GM21619 (cell line): ENCODE results near the gene RBM39.
"Not testable (repeated sequence)": the region's sequence is repeated elsewhere in the genome, so short reads cannot be mapped to it uniquely, and the experiment has no call there.

Experiments used
- ATAC-seq: cut with Tn5 transposase; IDR thresholded peaks from one replicate; pipeline ENCODE4 v1.9.1; 2021; ENCODE audit not compliant: unreplicated experiment

Gene RBM39

DNA sequence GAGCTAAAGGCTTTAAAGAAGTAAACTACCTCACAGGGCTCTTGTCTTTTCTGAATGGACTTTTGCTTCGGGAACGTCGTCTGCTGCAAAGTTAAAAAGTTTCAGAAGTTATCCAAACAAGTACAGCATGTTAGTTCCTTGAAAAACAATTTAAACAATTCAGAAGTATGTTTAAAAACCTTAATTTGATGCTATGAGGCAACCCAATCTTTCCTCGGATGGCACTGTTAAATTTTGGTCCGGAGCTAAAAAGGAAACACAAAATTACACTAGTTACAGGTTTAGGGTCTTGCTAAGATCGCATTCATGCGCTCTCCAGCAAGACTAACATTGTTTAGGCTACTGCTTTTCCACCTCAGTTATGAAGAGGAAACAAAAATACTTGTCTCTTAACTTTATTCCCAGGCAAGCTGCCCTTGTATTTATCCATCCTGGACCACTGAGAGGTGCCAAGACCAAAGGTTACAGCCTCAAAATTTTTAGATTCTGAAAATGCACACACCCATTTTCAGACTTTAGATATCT, 12.7 kb downstream of the RBM39 start:
- no peak for ATAC-seq

DNA sequence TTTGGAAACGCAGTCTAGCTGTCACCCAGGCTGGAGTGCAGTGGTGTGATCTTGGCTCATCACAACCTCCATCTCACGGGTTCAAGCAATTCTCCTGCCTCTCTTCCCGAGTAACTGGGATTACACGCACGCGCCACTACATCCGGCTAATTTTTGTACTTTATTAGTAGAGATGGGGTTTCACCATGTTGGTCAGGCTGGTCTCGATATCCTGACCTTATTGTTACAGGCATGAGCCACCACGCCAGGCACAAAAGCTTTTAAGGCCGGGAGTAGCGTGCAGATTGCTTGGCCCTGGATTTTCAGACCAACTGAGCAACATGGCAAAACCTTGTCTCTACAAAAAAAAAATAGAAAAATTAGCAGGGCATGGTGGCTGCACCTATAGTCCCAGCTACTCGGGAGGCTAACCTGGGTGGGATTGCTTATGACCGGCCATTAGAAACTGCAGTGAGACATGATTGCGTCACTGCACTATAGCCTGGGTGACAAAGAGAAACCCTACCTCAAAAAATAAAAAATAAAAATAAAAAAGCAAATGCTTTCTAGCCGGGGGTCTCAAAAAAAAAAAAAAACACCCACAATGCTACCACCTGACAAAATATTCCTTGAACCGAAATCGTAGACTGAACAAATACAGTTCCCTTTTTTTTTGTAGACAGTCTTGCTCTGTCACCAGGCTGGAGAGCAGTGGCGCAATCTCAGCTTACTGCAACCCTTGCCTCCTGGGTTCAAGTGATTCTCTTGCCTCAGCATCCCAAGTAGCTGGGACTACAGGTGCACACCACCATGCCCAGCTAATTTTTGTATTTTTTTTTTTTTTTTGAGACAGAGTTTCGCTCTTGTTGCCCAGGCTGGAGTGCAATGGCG, 15.0 kb downstream of the RBM39 start:
- no peak for ATAC-seq

DNA sequence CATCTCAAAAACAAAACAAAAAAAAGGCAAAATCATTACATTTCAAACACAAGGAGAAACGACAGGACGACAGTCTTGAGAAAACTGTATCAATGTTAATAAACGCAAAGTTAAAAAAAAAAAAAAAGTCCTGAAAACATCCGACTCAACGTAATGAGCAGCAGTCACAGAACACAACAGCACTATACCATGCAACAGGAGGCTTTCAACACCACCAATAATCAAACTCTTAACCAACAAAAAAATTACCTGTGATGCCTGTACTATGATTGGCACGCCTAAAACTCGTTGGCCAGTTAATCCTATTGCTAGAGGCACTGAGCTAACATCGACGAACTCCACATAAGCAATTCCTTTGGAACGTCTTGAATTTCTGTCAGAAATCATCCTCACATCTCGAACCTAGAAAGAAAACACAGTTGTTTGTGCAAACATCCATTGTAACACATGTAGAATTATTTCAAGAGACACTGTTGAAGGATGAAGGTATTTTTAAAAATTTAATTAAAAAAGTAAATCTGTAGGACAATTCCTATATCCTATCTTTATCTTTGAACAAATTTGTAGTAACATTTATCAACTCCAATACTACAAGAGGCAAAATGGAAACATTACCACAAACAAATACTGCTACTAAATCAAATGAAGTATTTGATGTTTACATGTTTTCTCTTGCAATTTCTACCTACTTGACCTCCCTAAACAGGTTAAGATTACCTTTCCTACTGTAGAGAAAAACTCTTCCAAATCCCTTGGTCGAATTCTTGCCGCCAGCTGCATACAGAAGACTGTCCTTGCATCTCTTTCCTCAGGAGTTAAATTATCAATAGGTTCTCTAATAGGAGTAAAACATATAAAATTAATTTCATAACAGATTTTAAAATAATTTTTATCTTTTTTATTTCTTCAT, 17.5 kb downstream of the RBM39 start:
- ATAC-seq: no peak

DNA sequence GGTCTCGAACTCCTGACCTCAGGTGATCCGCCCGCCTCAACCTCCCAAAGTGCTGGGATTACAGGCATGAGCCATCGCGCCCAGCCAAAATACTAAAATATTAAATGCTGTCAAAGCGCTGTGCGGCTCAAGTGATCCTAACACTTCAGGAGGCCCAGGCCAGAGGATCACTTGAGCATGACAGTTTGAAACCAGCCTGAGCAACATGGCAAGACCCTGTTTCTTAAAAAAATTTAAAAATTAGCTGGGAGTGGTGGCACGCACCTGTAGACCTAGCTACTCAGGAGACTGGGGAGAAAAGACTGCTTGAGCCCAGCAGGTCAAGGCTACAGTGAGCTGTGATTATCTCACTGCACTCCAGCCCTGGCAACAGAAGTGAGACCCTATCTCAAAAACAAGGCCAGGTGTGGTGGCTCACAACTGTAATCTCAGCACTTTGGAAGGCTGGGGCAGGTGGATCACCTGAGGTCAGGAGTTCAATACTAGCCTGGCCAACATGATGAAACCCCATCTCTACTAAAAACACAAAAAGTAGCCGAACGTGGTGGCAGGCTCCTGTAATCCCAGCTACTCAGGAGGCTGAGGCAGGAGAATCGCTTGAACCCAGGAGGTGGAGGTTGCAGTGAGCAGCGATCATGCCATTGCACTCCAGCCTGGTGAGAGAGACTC, 18.3 kb downstream of the RBM39 start:
- ATAC-seq: not testable (repeated sequence)

DNA sequence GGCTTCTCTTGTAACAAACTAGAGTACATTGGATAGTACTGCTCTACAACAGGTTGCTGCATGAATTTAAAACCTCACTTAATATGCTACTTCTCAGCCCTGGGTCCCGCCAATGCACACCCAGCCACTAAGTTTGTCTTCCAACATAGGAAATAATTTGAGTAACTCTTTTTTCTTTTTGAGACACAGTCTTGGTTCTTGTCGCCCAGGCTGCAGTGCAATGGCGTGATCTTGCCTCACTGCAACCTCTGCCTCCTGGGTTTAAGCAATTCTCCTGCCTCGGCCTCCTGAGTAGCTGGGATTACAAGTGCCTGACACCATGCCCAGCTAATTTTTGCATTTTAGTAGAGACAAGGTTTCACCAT, 18.8 kb downstream of the RBM39 start:
- not testable (repeated sequence) for ATAC-seq

DNA sequence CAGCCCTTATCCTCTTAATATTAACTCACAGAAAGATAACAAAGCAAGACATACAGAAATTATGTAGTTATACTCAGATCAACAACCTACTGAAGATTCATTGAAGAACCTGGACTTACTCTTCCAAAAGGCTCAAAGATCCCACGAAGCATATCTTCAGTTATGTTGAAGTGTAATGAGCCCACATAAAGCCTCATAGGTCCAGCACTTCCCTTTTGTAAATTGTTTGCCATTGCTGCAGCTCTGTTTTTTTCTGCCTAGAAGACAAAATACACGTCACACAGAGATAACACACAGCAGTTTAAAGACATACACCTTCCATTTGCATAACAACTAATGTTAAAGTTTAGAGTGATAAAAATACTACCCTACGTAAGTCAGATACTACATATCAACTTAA, 20.4 kb downstream of the RBM39 start:
- no peak for ATAC-seq

DNA sequence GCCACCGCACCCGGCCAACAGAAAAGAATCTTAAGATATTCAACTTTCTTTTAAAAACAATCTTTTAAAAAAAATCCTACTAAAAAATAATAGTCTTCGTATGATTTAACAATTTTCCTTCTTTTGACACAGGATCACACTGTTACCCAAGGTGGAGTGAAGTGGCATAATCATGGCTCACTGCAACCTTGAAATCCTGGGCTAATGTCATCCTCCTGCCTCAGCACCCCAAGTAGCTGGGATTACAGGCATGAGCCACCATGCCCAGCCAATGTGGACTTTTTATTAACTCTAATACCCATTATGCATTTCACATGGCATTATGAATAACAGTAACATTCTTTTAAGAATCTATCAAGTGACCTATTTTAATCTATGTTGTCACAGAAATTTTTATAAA, 20.8 kb downstream of the RBM39 start:
- no peak for ATAC-seq

DNA sequence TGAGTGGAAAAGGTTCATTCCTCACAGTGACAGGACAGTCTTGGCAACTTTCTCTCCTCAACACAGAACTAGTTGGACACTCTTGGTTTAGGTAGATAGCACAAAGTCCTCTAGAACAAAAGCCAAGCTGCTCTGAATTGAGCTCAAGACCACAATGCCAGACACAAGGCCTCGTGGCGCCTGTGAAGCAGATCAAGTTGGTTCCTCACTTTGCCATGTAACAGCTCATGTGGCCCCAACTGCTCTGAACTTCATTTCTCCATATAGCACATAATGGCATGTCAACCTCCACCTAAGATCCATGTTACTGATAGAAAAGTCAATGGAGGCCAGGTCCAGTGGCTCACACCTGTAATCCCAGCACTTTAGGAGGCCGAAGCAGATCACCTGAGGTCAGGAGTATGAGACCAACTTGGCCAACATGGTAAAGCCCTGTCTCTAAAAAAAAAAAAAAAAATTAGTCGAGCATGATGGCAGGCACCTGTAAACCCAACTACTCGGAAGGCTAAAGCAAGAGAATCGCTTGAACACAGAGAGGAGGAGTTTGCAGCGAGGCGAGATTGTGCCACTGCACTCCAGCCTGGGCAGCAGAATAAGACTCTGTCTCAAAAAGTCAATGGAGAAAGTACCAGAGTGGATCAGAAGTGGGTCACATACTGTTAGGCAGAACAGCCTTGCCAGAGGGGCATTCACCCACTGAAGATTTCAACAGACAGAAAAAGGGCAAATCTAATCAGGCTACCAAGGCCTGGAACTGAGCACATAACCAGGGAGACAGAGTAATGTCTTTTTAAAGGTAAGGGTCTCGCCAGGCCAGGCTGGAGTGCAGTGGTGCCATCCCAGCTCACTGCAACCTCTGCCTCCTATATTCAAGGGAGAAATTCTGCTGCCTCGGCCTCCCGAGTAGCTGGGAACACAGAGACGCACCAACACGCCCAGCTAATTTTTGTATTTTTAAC, 21.6 kb downstream of the RBM39 start:
- ATAC-seq: no peak

DNA sequence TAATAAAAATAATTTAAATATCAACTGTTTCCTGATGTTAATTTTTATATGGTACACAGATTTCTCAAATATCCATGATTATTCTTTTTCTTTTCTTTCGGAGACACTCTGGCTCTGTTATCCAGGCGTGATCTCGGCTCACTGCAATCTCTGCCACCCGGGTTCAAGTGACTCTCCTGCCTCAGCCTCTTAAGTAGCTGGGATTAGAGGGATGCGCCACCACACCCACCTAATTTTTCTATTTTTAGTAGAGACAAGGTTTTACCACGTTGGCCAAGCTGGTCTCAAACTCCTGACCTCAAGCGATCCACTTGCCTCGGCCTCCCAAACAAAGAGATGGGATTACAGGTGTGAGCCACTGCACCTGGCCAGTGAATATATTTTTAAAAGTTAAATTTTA, 22.3 kb downstream of the RBM39 start:
- no peak for ATAC-seq

DNA sequence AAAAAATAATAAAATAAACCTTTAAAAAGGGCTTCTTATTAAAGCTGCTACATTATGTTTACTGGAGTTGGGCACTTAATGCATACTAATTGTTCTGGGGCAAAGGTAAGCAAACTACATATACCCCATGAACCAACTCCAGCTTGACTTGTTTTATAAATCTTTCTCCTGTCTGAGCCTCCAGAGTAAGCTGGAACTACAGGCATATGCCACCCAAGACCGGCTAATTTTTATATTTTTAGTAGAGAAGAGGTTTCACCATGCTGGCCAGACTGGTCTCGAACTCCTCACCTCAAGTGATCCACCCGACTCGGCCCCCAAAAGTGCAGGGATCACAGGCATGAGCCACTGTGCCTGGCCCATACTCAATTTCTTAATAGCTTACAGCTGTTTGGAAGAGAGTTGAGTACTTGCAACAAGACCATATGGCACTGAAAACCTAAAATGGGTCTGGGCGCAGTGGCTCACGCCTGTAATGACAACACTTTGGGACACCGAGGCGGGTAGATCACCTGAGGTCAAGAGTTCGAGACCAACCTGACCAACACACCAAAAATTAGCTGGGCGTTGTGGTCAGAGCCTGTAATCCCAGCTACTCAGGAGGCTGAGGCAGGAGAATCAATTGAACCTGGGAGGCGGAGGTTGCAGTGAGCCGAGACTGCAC, 23.0 kb downstream of the RBM39 start:
- no peak for ATAC-seq

DNA sequence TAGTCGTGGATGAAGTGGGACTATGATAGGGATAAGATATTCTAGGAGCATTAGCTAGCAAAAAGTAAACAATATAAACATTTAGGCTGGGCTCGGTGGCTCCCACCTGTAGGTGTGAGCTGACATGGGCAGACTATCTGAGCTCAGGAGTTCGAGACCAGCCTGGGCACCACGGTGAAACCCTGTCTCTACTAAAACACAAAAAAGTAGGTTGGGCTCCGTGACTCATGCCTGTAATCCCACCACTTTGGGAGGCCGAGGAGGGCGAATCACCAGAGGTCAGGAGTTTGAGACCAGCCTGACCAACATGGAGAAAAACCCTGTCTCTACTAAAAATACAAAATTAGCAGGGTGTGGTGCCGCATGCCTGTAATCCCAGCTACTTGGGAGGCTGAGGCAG, 23.7 kb downstream of the RBM39 start:
- not testable (repeated sequence) for ATAC-seq

DNA sequence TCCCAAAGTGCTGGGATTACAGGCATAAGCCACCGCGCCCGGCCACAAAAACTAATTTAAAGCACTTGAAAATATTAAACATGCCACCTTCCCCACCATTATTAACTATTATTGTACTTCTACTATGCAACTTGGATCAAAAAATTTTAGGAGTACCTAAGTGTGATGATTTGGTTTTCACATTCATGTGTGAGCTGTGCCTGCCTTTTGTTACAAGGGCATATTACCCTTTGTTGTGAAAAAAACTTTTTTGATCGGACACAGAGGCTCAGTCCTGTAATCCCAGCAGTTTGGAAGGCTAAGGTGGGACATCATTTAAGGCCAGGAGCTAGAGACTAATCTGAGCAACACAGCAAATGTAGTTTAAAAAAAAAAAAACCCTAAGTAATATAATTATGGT, 25.7 kb downstream of the RBM39 start:
- ATAC-seq: no peak

DNA sequence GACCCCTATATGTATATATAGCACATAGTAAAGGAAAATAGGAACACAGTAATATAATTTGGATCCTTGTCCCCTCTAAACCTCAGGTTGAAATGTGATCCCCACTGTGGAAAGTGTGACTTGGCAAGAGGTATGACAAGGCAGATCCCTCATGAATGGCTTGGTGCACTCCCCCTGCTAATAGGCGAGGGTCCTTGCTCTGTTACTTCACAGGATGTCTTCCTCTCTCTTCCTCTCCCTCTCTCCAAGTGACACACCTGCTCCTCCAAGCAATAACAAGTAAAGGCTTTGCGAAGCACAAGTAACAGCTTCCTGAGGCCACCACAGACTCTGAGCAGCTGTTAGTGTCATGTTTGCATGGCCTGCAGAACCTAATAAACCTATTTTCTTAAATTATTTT, 26.4 kb downstream of the RBM39 start:
- ATAC-seq: no peak

DNA sequence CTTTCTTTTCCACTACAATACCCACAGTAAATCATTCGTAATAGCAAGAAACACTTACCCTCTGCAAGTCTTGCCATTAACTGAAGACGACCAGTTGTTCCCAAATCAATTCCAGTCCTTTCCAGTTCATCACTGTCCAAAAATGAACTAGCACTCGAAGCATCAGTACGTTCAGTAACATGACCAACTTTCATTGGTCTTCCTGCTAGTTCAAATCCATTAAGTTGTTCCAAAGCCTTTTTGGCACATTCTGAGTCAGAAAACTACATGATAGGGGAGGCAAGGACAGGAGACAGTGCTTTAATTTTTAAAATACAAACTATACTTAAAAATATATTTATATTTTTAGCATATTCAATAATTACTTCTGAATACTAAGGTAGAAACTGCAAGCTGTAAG, 27.9 kb downstream of the RBM39 start:
- ATAC-seq: no peak

DNA sequence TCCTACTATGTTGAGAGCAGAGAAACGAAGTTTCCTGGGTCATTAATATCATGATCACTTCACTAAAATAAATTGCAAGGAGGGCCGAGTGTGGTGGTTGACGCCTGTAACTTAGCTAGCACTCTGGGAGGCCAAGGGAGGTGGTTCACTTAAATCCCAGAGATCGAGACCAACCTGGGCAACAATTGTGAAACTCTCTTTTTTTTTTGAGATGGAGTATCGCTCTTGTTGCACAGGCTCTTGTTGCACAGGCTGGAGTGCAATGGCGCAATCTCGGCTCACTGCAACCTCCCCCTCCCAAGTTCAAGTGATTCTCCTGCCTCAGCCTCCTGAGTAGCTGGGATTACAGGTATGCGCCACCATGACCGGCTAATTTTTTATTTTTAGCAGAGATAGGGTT, 28.9 kb downstream of the RBM39 start:
- not testable (repeated sequence) for ATAC-seq

DNA sequence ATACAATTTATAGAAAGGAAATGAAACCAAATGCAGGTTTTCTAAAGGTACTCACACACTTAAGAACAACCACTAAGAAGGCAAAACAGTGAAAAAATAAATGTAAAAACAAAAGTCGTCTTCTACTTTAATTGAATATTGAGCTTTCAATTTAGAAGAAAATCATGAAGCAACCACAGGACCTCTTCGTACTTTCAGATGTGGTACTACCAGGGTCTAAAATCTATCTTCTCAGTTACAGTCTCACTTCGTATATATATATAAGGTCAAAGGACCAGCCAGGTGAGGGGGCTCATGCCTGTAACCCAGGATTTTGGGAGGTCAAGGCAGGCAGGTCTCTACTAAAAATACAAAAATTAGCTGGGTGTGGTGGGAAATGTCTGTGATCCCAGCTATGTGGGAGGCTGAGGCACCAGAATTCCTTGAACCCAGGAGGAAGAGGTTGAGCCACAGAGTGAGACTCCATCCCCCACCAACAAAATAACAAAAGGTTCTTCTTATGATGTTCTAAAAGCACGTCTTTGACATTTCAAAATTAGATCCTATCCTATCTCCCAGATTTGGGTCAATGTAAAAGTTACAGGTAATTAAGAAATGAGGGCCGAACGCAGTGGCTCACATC, 30.4 kb downstream of the RBM39 start:
- ATAC-seq: no peak

DNA sequence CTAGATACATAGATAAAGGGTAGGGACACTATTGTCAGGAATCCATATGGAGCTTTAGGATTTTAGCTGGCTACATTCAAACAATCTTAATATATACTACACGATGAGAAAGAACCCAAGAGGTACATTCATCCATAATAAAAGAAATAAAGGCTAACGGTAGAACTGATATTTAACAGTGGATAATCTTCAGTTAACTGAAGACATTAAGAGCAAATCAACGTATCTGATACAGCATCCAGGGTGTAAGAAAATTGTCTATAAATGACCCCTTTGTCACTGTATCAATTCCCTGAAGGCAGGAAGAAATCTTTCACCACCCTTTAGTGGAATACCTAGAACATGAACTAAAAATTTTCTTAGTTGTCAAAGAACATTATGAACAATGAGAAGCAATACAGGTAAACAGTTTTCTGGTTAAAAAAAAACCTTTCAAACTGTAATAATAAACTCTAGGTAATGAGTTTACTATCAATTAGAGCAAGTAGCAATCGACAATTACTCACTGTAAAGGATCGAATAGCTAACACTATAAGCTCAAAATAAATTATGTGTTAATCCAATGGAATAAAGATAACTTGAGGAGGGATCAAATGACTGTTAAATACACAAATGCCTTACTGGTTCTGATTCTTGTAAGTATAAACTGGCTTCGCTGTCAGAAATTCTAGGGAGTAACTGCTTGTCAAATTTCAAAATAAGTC, 31.0 kb downstream of the RBM39 start:
- no peak for ATAC-seq

DNA sequence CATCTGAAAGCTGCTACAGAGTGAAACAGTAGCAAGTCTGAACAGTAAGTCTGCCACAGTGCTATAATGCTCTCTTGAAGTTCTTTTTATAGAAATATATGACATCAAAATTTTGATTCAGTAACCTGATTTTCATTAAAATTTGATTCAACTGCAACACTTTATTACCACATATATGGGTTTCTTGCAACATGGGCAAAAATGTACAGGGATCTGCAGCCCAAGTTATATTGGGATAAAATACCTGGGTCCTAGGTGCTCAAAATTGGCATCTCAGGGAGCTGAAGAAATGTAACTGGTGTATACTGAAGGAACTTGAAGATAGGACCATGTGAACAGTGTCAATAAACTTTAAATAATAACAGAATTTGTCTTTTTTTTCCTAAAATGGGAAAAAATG, 32.0 kb downstream of the RBM39 start:
- no peak for ATAC-seq

DNA sequence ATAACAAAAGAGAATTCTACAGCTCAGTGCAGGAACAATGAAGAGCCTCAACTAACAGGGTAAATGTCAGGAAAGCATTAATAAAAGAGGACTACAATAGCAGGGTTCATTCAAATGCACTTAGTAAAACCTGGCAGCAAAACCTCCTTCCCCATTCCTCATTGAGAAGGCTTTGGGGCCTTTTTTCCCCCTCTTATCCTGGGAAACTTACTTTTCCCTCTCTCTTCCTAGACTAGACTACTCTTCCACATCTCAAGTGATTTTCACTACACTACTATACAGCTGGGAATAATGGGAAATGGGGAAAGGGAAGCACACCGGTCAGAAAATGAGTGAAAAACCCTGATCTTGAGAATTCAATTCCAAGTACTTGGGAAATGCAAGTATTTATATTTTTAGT, 32.8 kb downstream of the RBM39 start:
- ATAC-seq: no peak
